HG03469 (cell line): ENCODE results near the gene TSPYL1.
"Not testable (repeated sequence)": the region's sequence is repeated elsewhere in the genome, so short reads cannot be mapped to it uniquely, and the experiment has no call there.

ENCODE experiments used
- ATAC-seq: cut with Tn5 transposase; IDR thresholded peaks from one replicate; pipeline ENCODE4 v1.9.1; 2021; ENCODE audit warnings: mild to moderate bottlenecking, moderate library complexity, moderate number of reproducible peaks; ENCODE audit not compliant: unreplicated experiment

TSPYL1 gene

DNA sequence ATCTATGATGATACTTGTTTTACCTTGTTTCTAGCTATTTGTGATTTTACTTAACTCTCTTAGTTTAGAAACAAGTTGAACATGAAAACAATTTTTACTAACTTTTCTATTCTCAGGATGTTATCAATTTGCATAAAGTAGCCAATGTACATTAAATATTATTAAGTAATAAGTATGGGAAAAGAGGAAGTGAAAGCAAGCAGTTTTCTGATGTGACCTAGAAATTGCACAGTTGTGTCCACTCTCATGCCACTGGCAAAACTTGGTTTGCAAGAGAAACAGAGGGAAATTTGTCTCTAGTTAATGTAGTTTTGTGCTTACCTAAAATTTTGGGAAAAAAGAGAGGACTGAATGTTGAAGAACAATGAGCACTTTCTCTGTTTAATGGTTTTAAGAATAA, 19.2 kb upstream of the TSPYL1 start:
- peak; percentile 52 for ATAC-seq

DNA sequence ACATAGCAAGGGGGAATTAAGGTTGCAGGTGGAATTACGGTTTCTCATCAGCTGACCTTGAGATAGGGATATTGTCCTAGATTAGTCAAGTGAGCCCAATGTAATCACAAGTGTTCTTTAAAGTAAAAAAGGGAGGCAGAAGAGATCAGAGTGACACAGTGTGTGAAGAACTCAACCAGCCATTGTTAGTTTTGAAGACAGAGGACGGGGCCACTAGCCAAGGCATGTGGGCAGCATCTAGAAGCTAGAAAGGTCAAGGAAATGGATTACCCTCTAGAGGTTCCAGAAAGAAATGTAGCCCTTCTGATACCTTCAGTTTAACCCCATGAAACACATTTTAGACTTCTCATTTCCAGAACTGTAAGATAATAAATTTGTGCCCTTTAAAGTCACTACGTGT, 18.5 kb upstream of the TSPYL1 start:
- no peak for ATAC-seq

DNA sequence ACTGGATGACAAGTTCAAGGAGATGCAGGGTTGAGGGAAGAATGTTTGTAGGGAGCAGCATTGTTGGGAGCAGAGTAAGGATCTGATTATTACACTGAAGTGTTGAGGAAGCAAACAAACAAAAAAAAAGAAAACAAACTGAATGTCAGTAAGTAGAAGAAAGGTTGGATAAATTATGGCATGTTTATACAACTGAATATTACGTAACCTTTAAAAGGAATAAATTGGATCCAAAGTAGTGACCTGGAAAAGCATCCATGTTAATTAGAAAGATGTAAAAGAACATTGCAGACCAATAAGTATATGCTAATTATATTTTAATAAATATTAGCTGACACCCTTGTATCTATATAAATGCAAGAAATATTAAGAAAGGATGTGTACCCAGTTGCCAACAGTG, 12.8 kb upstream of the TSPYL1 start:
- ATAC-seq: no peak

DNA sequence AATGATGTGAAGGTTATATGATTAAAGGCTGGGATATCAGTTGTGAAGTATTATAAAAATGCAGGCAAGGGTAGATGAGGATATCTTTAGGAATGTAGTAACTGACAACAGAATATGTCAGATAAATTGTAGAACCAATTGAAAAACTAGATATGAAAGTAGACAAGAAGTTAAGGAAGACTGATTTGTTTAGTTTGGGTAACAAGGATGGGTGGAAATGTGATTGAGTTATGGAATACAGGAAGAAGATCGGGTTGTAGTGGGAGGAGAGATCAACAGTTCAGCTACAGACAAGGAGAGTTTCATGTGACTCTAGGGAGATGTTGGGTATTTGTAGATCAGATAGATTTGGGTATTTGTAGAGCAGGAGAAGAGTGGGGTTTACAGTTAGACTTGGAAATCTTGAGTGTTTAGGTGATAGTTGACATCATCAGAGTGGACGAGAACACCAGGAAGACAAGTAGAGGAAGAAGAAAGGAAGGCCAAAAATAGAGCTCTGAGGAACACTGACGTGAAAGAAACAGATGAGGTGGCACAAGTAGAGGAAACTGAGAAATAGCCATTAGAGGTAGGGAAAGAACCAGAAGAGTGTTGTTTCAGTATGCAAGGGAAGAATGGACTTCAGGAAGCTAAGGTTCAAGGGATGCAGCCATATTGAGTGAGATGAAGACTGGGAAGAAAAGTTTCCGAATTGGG, 12.1 kb upstream of the TSPYL1 start:
- no peak for ATAC-seq

DNA sequence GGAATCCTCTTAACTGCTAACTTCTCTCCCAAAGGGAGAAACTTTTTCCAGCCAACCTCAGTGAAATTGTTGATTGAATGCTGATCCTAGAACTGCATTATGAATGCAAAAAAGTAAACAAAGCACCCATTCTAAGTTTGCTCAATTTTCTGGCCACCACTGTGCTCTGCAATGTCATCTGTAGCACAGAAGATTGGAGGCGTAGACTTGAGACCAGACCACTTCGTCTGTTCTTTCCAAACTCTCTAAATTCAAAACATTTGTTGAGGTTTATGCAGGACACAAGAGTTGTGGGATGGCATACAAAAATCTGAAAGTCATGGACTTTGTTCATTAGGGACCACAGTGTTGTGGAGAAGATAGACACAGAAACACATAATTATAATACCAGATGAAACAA, 11.1 kb upstream of the TSPYL1 start:
- ATAC-seq: no peak

DNA sequence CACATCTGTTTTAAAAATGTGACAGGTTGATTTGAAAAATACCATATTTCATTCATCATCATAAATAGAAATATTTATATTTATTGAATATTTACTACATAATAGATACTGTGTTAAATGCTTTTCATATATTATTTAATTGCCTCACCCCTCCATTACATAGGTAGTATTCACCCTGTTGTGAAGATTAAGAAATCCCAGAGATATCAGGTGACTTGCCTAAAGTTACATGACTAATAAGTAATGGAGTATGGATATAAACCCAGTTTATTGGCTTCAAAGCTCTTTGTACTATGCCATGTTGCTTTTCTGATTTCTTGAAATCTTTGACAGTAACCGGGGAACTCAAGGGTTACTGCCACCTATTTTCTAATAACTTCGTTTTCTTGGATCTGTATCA, 10.1 kb upstream of the TSPYL1 start:
- ATAC-seq: no peak

DNA sequence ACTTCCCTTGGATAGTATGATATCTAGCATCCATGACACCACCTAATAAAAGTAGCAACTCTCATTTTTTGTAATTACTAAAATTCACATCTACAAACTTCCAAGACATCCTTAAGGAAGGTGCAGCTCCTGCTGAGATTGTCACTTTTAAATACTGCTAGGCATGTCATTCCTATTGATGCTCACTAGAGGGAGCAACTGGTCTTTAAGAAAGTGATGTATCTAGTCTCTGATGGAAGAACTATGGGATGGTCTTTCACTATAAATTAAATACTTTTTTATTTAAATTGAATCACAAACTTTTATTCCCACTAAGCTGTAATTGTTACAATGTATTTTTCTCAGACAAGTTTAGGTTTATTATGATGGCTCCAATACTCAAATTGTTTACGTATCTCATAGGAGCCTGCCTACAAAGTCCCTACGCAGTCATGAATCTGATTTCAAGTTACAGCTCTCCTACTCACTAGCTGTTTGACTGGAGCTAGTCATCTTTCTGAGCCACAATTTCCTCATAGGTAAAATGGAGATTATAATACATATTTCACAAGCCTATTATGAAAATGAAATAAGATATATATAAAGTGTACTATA, 8.1 kb upstream of the TSPYL1 start:
- peak; percentile 62 for ATAC-seq

DNA sequence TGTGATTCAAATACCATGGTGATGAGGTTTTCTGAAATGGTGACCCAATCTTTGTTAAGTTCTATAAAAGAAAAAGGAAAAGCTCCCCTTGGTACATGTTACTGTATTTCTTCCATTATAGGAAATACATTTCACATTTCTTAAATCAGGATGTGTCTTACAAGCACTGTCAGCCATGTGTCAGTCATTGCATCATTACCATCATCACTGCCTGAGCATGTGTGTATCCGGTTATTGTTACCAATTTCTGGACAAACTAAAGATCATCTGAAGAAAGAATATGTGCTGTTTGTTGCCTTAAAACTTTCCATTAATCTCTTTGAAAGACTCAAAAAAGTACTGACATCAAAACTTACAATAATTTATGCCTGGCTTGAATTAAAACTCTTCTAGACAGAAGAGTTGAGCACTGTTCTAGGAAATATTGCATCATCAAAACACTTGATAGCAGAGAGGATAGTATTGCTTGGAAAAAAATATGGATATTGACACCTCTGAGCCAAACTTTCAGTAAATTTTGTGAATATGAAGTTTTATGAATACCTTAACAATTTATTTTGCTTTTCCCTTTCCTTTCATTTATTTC, 7.1 kb upstream of the TSPYL1 start:
- no peak for ATAC-seq

DNA sequence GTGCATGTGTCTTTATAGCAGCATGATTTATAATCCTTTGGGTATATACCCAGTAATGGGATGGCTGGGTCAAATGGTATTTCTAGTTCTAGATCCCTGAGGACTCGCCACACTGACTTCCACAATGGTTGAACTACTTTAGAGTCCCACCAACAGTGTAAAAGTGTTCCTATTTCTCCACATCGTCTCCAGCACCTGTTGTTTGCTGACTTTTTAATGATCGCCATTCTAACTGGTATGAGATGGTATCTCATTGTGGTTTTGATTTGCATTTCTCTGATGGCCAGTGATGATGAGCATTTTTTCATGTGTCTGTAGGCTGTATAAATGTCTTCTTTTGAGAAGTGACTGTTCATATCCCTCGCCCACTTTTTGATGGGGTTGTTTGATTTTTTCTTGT, 5.3 kb upstream of the TSPYL1 start:
- ATAC-seq: not testable (repeated sequence)

DNA sequence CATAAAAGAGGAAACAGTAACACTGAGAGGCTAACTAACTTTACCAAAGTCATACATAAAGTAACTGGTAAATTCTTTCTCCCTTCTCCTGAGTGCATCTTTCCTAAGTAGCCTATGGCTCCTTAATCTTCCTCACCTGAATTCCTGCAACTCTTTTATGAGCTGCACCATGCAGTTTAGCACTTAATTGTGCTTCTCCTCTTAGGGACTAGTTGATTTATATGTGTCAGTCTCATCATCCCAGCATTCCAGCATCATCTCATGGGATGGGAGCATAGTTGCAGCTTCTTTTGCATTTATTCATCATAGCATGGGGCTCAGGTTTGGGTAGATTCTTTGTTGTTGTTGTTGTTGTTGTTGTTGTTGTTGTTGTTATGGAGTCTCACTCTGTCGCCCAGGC, 3.5 kb upstream of the TSPYL1 start:
- no peak for ATAC-seq

DNA sequence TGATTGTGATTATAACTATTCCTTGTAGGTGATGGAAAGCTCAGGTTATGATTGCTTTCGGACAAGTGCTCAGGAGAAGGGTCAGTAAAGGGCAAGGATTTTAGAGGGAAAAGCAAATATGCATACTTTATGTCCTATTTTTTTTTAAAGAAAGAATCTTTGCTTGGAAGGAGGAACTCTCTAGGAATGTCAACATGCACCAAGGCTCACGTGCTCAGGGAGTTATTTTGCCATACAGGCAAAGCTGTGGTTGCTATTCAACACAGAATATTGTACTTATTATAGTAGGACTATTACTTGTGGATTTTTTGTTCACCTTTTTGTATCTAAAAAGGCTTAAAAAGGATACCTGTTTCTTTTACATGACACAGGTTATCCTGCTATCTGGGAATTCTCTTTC, 3.0 kb upstream of the TSPYL1 start:
- ATAC-seq: no peak

DNA sequence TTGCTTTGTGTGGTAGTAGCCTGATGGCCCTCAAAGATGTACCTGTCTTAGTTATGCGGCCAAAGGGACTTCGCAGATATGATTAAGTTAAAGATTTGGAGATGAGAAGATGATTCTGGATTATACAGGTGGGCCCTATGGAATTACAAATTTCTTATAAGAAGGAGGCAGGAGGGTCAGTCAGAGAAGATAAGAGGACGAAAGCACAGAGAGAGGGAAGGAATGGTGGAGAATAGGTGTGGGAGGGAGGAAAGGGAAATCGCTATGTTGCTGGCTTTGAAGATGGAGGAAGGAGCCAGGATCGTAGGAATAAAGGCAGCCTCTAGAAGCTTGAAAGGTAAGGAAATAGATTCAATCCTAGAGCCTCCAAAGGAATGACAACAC, 1.2 kb upstream of the TSPYL1 start:
- ATAC-seq: no peak

DNA sequence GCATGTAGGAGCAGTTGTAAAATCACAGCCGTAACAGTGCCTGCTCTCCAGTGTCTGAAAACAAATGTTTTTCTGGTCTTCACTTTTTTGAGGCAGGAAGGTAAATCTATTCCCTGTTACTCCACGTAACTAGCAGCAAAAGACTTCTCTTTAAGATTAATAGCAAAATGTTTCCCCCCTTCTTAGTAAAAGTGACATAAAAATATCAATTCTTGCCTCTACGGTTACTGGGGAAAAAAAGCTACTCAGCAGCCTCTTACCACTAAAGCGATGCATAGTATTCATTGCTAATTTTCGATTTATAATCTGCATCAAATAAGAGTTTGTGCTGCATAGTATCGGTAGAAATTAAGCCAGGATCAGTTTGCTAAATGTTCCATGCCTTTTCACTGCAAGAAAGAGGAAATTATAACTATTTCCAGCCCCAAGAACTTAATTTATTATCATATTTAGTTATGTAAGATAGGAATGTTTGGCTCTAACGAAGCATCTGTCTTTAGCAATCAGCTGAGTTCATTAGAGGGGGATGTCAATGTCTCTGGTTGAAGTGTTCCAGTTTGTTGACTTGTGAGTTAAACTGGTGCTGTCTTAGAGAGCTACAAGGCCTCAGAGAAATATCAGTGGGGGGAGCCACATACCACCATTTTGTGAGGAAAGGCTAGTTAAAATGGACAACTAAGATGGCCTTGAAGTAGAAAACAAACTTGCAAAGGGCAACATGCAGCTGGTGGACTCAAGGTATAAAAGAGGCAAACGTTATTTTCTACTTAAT, 617 bp upstream of the TSPYL1 start:
- ATAC-seq: no peak

DNA sequence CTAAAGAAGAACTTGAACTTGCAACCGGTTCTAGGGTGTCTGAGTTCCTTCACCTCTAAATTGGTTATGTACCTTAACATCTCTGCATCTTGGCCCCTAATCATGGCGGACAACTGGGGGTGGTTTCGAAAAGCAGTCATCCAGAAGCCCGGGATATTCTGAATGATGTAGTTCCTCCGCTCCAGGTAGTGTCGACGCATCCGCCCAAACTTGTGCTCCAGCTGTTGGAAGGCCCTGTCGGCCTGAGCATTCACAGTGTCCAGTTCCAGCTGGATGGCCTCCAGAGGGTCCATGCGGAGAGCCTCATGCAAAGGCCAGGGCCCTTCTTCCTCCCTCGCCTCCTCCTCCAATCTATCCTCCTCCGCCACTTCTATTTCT, 887 bp downstream of the TSPYL1 start:
- ATAC-seq: no peak

DNA sequence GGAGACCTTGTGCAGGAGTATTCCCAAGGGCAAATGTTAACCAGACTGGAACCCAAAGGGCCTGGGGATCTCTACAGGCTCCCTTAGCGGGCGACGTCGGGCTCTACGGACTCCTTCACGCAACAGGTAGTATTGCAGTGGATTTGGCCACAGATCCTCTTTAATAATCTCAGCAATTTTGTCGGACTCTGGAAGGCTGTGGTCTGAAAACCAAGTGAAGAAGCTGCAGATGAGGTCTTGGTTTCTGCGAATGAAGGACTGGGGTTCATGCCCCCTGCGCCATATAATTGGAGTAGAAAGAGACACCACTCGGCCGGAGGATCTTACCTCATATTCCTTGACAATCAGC, 1.3 kb downstream of the TSPYL1 start:
- no peak for ATAC-seq

DNA sequence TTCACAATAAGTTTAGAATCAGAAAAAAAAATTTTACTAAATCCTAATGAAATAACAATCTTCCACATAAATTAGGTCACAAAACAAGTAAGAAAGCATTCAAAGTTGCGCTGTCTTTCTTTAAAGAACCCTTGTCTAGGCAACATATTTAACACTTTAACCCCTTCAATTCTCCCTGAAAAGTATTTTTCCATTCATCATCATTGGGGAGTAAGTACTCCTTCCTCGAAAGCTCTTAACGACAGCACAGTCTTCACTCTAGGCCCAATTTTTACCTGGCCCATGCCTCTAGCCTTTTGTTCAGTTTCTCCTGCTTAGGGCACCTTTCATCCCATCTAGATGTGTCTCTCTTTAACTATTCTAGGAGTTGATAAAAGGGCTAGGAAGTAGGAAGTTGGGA, 2.6 kb downstream of the TSPYL1 start:
- ATAC-seq: no peak

DNA sequence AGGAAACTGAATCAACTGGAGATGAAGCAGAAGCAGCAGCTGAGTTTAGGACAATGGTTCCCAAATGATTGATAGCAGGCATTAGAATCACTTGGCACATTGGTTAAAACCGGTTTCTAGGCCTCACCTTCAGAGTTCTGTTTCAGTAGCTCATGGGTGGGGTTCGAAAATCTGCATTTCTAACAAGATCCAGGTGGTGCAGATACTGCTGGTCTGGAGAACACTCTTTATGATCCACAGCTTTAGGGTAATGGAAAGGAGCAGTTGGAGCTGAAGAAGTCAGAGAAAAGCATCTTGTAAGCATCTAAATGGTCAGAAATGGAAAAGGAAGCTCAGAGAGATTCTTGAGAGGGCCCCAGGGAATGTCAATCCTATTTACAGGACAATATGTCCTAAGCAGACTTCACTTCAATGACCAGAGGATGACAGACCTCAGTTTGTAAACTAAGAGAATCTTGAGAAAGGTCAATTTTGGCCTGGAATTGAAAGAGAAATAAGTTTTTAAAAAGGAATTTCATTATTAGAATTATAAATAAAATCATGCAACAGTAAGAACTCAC, 8.5 kb downstream of the TSPYL1 start:
- no peak for ATAC-seq

DNA sequence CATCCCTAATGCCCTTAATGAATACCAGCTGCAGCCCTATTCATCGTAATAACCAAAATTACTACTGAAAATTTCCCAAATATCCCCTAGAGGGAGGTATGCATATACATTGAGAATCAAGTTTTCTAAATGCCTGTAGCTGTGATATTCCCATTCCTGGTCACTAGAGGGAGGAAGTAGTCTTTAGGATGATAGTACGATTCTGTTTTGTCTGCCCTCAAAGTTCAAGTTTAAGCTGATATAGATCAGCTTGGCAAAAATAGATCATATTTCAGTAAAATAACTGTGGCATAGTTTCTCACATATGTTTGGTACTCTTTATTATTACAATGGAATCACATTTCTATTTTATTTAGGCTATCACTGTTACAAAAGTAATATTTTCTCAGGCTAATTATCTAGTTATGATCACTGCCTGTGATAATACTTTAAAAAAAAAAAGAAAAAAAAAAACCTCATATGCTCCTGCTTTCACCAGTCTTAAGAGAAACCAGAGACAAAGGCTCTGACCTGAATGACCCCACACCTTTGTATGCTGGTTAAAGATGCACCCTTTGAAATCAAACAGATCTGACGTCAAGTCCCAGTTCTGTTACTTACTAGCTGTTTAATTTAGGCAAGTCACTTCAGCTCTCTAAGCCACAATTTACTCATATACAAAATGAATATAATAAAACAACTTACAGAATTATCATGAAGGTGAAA, 11.0 kb downstream of the TSPYL1 start:
- peak; percentile 72 for ATAC-seq

DNA sequence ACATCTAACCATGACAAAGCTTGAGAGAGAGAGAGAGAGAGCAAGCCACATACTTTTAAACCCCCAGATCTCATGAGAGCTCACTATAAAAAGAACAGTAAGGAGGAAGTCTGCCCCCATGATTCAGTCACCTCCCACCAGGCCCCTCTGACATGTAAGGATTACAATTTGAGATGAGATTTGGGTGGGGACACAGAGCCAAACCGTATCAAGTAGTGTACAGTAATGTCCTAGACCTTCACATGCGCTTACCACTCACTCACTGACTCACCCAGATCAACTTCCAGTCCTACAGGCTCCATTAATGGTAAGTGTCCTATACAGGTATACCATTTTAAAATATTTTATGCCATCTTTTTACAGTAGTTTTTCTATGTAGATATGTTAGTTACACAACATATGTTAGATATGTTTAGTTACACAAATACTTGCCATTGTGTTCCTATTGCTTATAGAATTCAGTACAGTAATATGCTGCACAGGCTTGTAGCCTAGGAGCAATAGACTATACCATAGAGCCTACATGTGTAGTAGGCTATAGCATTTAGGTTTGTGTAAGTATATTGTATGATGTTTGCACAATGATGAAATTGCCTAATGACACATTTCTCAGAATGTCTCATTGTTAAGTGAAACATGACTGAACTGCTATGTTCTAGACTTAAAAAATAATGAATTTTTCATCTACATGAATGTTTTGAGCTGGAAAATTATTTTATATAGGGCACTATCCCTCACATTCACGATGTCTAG, 11.7 kb downstream of the TSPYL1 start:
- peak; percentile 13 for ATAC-seq

DNA sequence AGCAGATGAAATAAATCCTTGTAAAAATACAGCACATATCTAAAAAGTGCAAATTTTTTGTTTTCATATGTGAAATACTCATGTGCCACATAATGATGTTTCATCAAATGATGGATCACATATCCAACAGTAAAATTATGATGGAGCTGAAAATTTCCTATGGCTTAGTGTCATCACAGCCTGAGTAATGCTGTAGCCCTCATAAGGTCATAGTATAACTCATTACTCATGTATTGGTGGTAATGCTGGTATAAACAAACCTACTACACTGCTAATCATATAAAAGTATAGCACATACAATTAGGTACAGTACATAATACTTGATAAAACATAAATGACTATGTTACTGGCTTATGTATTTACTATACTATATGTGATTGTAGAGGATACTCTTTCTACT, 12.9 kb downstream of the TSPYL1 start:
- ATAC-seq: no peak
